GM18861 (cell line): ENCODE measurements around the gene GLIPR2.
"Not testable (repeated sequence)": the region's sequence is repeated elsewhere in the genome, so short reads cannot be mapped to it uniquely, and the experiment has no call there.

Experiments
- ATAC-seq: cut with Tn5 transposase; IDR thresholded peaks from one replicate; pipeline ENCODE4 v1.9.1; 2021; ENCODE audit not compliant: unreplicated experiment

Gene GLIPR2, protein sequence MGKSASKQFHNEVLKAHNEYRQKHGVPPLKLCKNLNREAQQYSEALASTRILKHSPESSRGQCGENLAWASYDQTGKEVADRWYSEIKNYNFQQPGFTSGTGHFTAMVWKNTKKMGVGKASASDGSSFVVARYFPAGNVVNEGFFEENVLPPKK

GRCh38 chr9:36136272-36136893 is at the start of gene GLIPR2:
GLIPR2 (plus strand) TSS chr9:36136733; CDS start chr9:36136779, 46 bp downstream.
- peak; percentile 86 for ATAC-seq

DNA sequence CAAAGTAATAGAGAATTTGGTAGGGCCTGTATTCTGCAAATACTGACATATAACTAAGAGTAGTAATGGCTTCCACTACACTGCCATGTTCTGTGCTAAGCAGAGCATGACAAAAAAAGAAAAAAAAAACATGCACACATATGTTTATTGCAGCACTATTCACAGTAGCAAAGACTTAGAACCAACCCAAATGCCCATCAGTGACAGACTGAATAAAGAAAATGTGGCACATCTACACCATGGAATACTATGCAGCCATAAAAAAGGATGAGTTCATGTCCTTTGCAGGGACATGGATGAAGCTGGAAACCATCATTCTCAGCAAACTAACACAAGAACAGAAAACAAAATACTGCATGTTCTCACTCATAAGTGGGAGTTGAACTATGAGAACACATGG is 49.5 kb upstream of the GLIPR2 start:
- ATAC-seq = not testable (repeated sequence)

GRCh38 chr9:36088020-36088419 is 48.5 kb upstream of the GLIPR2 start:
- ATAC-seq = no peak

- ATAC-seq = no peak
Observed at GRCh38 chr9:36091026-36091953, 45.2 kb upstream of the GLIPR2 start.

DNA sequence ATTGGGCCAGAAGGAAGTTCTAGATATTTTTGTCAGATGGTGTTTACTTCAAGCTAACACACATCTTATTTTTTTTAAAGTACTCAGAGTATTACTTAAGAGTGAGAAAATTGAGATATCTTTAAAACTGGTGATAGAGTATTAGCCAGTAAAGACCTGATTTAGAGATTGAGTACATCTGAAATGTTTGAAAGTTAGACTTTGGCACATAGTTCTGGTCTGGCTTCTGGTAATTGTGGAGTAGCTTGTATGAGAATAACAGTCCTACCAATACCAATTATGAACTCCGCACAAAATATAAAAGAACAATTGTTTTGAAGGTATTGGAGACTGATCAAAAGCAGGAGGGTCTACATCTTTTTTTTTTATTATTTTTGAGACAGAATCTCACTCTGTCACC is 44.5 kb upstream of the GLIPR2 start:
- no peak for ATAC-seq

- peak; percentile 80 for ATAC-seq
Observed at GRCh38 chr9:36092509-36093215, 43.9 kb upstream of the GLIPR2 start.

DNA sequence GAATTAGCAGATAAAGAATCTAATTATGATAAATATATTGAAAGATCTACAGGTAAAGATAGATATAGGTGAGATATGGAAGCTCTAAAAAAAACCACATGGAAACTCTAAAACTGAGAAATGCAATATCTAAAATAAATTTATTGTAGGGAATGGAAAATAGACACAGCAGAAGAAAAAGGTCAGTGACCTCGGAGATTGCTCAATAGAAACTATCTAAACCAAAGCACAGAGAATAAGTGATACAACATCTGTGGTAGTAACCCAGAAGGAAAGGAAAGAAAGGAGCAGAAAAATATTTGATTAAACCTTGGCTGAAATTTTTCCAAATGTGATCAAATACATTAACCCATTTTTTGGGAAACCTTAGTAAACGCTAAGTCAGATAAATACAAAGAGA is 43.1 kb upstream of the GLIPR2 start:
- ATAC-seq = no peak

DNA sequence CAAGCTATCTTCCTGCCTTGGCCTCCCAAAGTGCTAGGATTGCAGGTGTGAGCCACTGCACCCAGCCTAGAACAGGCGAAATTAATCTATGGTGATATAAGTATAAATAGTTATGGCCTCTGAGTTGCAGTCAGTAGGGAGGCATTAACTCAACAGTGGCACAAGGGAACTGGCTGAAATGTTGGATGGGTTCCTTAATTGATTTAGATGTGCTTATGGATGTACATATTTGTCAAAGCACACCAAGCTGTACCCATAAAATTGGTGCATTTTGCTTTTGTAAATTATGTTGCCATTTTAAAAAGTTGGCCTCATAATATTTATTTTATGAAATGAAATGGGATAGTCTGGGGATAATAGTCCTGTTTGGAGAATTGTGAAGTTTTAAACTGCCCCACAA is 36.8 kb upstream of the GLIPR2 start:
- ATAC-seq = no peak

GRCh38 chr9:36100532-36100931 is 36.0 kb upstream of the GLIPR2 start:
- no peak for ATAC-seq

DNA sequence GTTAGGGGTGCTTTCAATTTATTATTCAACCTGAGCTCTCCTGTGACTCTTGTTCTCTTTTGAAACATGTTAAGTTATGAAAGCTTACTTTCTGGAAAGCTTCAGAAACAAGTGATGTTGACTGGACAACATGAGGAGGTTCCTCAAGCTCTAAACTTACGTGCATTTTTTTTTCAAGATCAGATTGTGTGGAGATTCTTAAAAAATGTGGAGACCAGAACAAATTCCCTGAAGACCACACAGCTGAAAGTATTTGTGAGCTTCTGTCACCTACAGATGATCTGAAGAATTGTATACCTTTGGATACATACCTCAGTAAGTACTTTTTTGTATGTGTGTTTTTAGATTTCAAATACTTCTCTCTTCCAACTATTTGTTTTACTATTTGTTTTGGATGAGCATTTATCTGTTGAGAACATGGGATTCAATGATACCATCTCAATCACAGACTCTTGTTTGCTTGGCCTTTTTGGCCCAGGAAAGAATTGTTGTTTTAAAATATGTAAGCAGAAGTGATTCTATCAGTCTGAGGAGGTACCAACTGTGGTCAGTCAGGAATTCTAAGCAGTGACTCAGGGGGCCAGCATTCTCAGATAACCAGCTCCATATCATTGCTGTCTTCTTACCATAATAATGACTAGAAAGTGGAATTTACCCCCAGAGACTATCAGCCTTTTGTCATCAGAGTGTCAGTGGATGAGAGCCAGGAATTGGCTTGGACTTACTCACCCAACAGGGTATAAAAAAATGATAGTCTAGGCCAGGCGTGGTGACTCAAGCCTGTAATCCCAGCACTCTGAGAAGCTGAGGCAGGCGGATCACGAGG is 34.4 kb upstream of the GLIPR2 start:
- no peak for ATAC-seq

- ATAC-seq = peak; percentile 51
Observed at GRCh38 chr9:36102742-36103495, 33.6 kb upstream of the GLIPR2 start.

GRCh38 chr9:36109071-36109470 is 27.5 kb upstream of the GLIPR2 start:
- no peak for ATAC-seq

DNA sequence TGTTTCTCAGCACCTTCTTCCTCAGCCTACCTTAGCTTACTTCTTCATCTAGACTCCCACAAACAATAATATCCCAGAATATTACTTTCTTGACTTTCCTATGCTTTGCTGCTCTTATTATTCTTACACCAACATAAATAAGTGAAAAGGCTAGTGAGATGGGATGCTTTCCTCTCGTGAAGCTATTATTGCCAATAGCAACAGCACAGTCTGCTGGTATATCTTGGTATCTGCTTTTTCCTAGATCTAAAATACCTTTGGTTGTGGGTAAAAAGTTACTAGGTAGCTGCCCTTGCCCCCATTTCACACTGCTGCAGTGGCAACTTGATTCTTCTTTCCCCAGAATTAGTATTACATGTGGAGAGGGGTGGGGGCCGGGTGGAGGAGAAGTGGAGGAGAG is 26.1 kb upstream of the GLIPR2 start:
- no peak for ATAC-seq

GRCh38 chr9:36112516-36112915 is 24.0 kb upstream of the GLIPR2 start:
- ATAC-seq = no peak

DNA sequence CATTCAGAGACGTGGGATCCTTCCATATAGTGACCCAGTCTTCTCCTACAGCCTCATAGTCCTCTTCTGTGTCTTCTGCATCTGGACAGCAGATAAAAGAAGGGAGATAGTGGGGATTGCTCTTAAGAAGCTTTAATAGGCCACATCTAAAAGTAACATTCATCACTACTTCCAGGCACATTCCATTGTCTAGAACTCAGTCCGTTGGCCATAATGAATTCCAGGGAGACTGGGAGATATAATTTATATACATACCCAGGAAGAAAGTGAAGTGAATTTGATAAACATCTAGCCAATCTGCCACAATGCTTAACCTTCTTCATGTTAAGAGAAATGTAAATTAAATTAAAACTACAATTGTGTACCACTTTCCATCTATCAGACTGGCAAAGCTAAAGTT is 22.5 kb upstream of the GLIPR2 start:
- no peak for ATAC-seq

DNA sequence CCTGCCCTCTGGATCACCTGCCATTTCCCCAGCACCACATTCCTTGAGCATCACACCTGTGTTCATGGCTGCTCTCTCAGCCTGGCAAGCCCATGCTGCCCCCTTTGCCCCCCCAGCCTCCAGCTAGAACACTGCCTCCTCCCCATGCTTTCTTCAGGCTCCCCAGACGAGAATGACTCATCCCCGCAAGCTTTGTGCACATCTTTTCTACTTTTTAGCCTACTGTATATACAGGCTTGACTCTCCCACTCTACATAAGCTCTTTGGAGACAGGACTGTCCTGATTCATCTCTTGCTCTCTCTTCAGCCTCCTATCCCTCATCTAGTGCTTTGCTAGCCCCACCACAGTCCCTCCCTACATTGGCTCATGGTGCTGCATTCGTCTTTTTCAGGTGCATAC is 19.9 kb upstream of the GLIPR2 start:
- ATAC-seq = no peak

DNA sequence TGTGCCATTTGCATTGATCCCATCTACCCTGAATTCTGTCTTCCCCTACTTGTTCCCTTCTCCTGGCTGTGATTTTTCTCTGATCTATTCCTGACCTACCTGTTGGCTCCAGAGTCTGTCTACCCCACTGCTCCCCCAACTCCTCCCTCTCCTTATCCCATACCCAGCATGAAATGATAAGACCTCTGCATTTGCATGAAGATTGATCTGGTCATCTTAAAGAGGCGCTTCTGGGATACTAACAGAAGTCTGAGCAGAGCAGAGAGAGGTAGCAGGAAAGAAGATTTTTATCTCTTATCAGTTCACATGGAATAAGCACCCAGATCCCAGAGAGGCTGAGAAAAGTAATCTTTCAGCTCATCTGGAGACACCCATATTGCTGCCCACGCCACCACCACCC is 18.3 kb upstream of the GLIPR2 start:
- ATAC-seq = no peak

GRCh38 chr9:36118706-36119105 is 17.8 kb upstream of the GLIPR2 start:
- no peak for ATAC-seq

GRCh38 chr9:36119476-36119875 is 17.1 kb upstream of the GLIPR2 start:
- ATAC-seq = no peak

GRCh38 chr9:36120705-36121104 is 15.8 kb upstream of the GLIPR2 start:
- ATAC-seq = no peak
